Lung (tissue), 12 donors: Measurements from ENCODE around the gene GNL3. TPM values are rescaled to one million over a fixed set of nuclear protein-coding genes. Genes with fewer than 3 reads are reported as not detected.

Experiments used
- ATAC-seq: fragments of 200-7000 bp; cut with Tn5 transposase; one replicate; pipeline ENCODE4 v1.9.1; 2020; ENCODE audit warnings: moderate number of reproducible peaks; ENCODE audit not compliant: insufficient read depth, low FRiP score
- DNase-seq, 3 donors: peaks; one replicate each; pipeline ENCODE4 v3.0.0-alpha.2; 2013 to 2017
- H3K27ac ChIP-seq, 2 donors: one replicate each; pipeline ENCODE4 v1.5.1; 2013; ENCODE audit warnings: mild to moderate bottlenecking in 2 of 2, moderate library complexity in 2 of 2, control low read depth in 1 of 2, inconsistent platforms in 1 of 2, low read depth in 1 of 2, low read length in 1 of 2
- H3K27me3 ChIP-seq, 3 donors: one replicate each; pipeline ENCODE4 v1.5.1; 2013; ENCODE audit warnings: low read length in 2 of 3; ENCODE audit not compliant: control insufficient read depth in 3 of 3, insufficient read depth in 3 of 3
- H3K36me3 ChIP-seq, 4 donors: one replicate each; pipeline ENCODE4 v1.5.1; 2013; ENCODE audit warnings: low read length in 4 of 4, mild to moderate bottlenecking in 1 of 4, moderate library complexity in 1 of 4; ENCODE audit not compliant: control insufficient read depth in 4 of 4, insufficient read depth in 4 of 4
- H3K4me1 ChIP-seq, 5 donors: one replicate each; pipeline ENCODE4 v1.5.1; 2013; ENCODE audit warnings: low read length in 5 of 5, mild to moderate bottlenecking in 2 of 5, moderate library complexity in 1 of 5; ENCODE audit not compliant: control insufficient read depth in 5 of 5, insufficient read depth in 5 of 5
- H3K4me3 ChIP-seq: one replicate; pipeline ENCODE4 v1.5.1; 2013; ENCODE audit warnings: mild to moderate bottlenecking, control low read depth, moderate library complexity
- H3K9ac ChIP-seq, 2 donors: one replicate each; pipeline ENCODE4 v1.5.1; 2013; ENCODE audit warnings: low read length in 2 of 2, control low read depth in 1 of 2; ENCODE audit not compliant: insufficient read depth in 1 of 2
- H3K9me3 ChIP-seq, 4 donors: one replicate each; pipeline ENCODE4 v1.5.1; 2013; ENCODE audit warnings: low read length in 3 of 4, mild to moderate bottlenecking in 1 of 4, moderate library complexity in 1 of 4; ENCODE audit not compliant: control insufficient read depth in 4 of 4, insufficient read depth in 3 of 4
- CTCF ChIP-seq: IDR thresholded peaks from 2 replicates; pipeline ENCODE4 v1.5.1; 2012; ENCODE audit warnings: mild to moderate bottlenecking; ENCODE audit errors: control extremely low read depth, extremely low read depth
- WGBS, 2 donors: extraction: QIAGEN DNeasy Blood & Tissue Kit; methylation state at CpG; one replicate each; pipeline ENCODE4 v1.1.7; 2013; 5-methylcytosine and 5-hydroxymethylcytosine counted together
- polyA plus RNA-seq, 2 donors: library from polyadenylated mRNA; stranded (reverse); fragments of 200-250 nt; gene quantifications; one replicate each; pipeline ENCODE4 v1.2.1, GENCODE V29; 2013
- total RNA-seq, 2 donors: library from RNA; depleted of rRNA in 1 of 2; stranded (reverse); fragments of >200 nt in 1 of 2; gene quantifications; one replicate each; pipeline ENCODE4 v1.2.1, GENCODE V29; 2014 to 2021
- donor health status: control.
- donor health status: control.
- donor health status: Bipolar disorder and iron deficiency.
- donor health status: healthy.
- donor health status: DM: yes; HTN: yes; CAD: no.

The GNL3 gene
- total and polyA plus RNA-seq, 4 donors = 57.5 to 84.6 (median 72.4) TPM

GRCh38 chr3:52714335-52715302, 28.8 kb downstream of the GNL3 start:
- WGBS, 2 donors = 71 to 74% methylated on average over 38 to 39 of the region's 39 CpGs
- Histone ChIP-seq H3K27me3 (no peaks in the 10 kb centered on the region), H3K9ac (no peak overlapping the region), H3K36me3 (peaks cover 4 to 11% (median 5%) of the 10 kb centered on the region in 4 donors), H3K4me1 (no peaks in the 10 kb centered on the region), H3K27ac (no peak overlapping the region), H3K9me3 (no peaks in the 10 kb centered on the region), H3K4me3 (no peak overlapping the region)
- no peak for DNase-seq
- ATAC-seq = no peak
- TF ChIP-seq CTCF = no peak

DNA sequence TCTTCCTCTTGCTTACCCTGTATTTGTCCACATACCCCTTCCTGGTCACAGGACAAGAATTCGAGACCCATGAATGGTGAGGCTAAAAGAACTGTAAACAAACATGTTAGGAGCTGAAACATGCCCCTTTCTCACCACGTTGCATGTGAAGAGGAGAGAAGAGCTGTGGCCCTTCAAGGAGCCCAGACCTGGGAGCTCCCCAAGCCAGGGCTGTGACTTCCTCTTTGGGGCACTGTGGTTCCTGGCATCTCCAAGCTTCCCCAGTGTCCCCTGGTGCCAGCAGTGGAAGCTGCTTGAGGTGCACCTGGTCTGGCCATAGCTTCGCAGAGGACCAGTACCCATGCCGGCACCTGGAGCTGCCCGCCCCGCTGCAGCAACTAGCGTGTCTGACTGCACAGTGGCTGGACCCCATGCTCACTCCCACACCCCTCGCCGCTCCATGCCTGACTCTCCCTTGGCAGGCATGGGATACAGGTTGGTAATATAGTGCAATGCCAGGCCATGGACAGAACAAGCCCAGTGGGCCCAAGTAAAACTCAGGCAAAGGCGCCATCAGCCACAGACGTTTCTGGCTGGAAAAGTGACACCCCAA, 30.0 kb downstream of the GNL3 start:
- DNase-seq = no peak
- WGBS, 2 donors = 75 to 93% methylated on average over 11 of the region's 11 CpGs

DNA sequence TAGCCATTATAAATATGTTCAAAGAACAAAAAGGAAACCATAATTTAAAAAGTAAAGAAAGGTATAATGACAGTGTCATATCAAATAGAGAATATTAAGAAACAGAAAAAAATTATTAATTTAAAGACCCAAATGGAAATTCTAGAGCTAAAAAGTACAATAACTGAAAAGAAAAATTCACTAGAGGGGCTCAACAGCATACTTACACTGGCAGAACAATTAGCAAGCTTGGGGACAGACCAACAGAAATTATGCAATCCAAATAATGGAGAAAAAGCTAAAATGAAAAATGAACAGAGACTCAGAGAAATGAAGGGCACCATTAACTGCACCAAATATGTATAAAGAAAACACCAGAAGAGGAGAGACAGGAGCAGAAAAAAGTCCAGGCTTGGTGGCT, 33.8 kb downstream of the GNL3 start:
- Histone ChIP-seq H3K9me3 (no peaks in the 10 kb centered on the region), H3K27me3 (no peaks in the 10 kb centered on the region), H3K36me3 (peaks cover 4 to 15% (median 8%) of the 10 kb centered on the region in 4 donors), H3K27ac (no peak overlapping the region), H3K4me1 (no peaks in the 10 kb centered on the region), H3K9ac (no peak overlapping the region), H3K4me3 (no peak overlapping the region)
- ATAC-seq = no peak
- no peak for TF ChIP-seq CTCF
- no peak for DNase-seq

More for the DNA sequence above, 30.0 kb downstream of the GNL3 start:
- H3K36me3 ChIP-seq = peaks cover 4 to 13% (median 4%) of the 10 kb centered on the region in 4 donors
- no peaks in the 10 kb centered on the region for H3K4me1 ChIP-seq
- H3K27me3 ChIP-seq = no peaks in the 10 kb centered on the region
- H3K9ac ChIP-seq = no peak overlapping the region
- no peaks in the 10 kb centered on the region for H3K9me3 ChIP-seq
- ATAC-seq = no peak
- no peak for TF ChIP-seq CTCF
- no peak overlapping the region for H3K27ac ChIP-seq
- no peak overlapping the region for H3K4me3 ChIP-seq
